ENCODE results near the gene STK35.

Gene STK35

GRCh38 chr20:2136275-2136674 lies 34.6 kb downstream of the STK35 start:
- no peak for DNase-seq (ENCODE audit: low read depth)

GRCh38 chr20:2137552-2138201 lies 36.0 kb downstream of the STK35 start:
- no peak for DNase-seq (ENCODE audit: low read depth)

GRCh38 chr20:2138396-2138795 lies 36.8 kb downstream of the STK35 start:
- DNase-seq (ENCODE audit: low read depth), result no peak

- DNase-seq (ENCODE audit: low read depth), result no peak
Measured at GRCh38 chr20:2139250-2139649, 37.6 kb downstream of the STK35 start.

- DNase-seq (ENCODE audit: low read depth), result no peak
Measured at GRCh38 chr20:2139736-2140135, 38.1 kb downstream of the STK35 start.

GRCh38 chr20:2140561-2140960 lies 38.9 kb downstream of the STK35 start:
- DNase-seq (ENCODE audit: low read depth), result no peak

- DNase-seq (ENCODE audit: low read depth), result no peak
Measured at GRCh38 chr20:2141600-2142575, 40.3 kb downstream of the STK35 start.

- no peak for DNase-seq (ENCODE audit: low read depth)
Measured at GRCh38 chr20:2142649-2143048, 41.0 kb downstream of the STK35 start.

GRCh38 chr20:2143594-2143993 lies 42.0 kb downstream of the STK35 start:
- no peak for DNase-seq (ENCODE audit: low read depth)

GRCh38 chr20:2144850-2145249 lies 43.2 kb downstream of the STK35 start:
- DNase-seq (ENCODE audit: low read depth), result no peak

- no peak for DNase-seq (ENCODE audit: low read depth)
Measured at GRCh38 chr20:2145376-2145775, 43.7 kb downstream of the STK35 start.

GRCh38 chr20:2146080-2146867 lies 44.6 kb downstream of the STK35 start:
- no peak for DNase-seq (ENCODE audit: low read depth)

GRCh38 chr20:2149507-2149906 lies 47.9 kb downstream of the STK35 start:
- DNase-seq (ENCODE audit: low read depth), result no peak

GRCh38 chr20:2150660-2151059 lies 49.0 kb downstream of the STK35 start:
- no peak for DNase-seq (ENCODE audit: low read depth)

GRCh38 chr20:2151858-2152281 lies 50.2 kb downstream of the STK35 start:
- no peak for DNase-seq (ENCODE audit: low read depth)

GRCh38 chr20:2152317-2152716 lies 50.7 kb downstream of the STK35 start:
- DNase-seq (ENCODE audit: low read depth), result no peak

GRCh38 chr20:2153326-2153725 lies 51.7 kb downstream of the STK35 start:
- DNase-seq (ENCODE audit: low read depth), result no peak

- no peak for DNase-seq (ENCODE audit: low read depth)
Measured at GRCh38 chr20:2156224-2156623, 54.6 kb downstream of the STK35 start.

GRCh38 chr20:2156666-2157624 lies 55.3 kb downstream of the STK35 start:
- no peak for DNase-seq (ENCODE audit: low read depth)

GRCh38 chr20:2162125-2162822 lies 60.6 kb downstream of the STK35 start:
- no peak for DNase-seq (ENCODE audit: low read depth)

- DNase-seq (ENCODE audit: low read depth), result no peak
Measured at GRCh38 chr20:2162823-2163166, 61.2 kb downstream of the STK35 start.
